ENCODE results near the gene ZBP1. TPM values are rescaled to one million over a fixed set of nuclear protein-coding genes. Genes with fewer than 3 reads are reported as not detected.

The ZBP1 gene
- total RNA-seq, 4 donors from 2014 or later, result 0.28 to 0.84 (median 0.56) TPM; not detected in 1

DNA sequence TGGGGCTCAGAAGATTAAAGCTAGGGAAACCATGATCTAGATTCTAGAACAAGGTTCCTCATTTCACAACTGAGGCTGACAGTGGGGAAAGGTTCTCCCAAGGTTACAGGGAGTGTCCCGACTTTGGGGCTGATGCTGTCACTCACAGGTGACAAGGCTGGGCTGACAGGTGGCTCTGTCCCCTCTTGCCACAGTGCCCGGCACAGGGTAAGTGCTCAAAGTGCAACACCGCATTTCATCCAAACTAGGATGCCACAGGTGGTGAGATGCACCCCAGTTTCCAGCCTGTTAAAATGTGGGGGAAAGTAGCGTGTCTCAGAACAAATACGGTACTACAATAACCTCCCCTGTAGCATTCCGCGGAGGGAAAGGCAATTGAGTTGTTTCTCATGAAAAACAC is 7.8 kb downstream of the ZBP1 start:
- TF ChIP-seq, protein P1, sequence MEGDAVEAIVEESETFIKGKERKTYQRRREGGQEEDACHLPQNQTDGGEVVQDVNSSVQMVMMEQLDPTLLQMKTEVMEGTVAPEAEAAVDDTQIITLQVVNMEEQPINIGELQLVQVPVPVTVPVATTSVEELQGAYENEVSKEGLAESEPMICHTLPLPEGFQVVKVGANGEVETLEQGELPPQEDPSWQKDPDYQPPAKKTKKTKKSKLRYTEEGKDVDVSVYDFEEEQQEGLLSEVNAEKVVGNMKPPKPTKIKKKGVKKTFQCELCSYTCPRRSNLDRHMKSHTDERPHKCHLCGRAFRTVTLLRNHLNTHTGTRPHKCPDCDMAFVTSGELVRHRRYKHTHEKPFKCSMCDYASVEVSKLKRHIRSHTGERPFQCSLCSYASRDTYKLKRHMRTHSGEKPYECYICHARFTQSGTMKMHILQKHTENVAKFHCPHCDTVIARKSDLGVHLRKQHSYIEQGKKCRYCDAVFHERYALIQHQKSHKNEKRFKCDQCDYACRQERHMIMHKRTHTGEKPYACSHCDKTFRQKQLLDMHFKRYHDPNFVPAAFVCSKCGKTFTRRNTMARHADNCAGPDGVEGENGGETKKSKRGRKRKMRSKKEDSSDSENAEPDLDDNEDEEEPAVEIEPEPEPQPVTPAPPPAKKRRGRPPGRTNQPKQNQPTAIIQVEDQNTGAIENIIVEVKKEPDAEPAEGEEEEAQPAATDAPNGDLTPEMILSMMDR (IDR thresholded peaks at IDR 0.05), result no peak
- peak; percentile 20 for DNase-seq (ENCODE audit: low spot score)
- no peak for ATAC-seq (ENCODE audit: low FRiP score)

DNA sequence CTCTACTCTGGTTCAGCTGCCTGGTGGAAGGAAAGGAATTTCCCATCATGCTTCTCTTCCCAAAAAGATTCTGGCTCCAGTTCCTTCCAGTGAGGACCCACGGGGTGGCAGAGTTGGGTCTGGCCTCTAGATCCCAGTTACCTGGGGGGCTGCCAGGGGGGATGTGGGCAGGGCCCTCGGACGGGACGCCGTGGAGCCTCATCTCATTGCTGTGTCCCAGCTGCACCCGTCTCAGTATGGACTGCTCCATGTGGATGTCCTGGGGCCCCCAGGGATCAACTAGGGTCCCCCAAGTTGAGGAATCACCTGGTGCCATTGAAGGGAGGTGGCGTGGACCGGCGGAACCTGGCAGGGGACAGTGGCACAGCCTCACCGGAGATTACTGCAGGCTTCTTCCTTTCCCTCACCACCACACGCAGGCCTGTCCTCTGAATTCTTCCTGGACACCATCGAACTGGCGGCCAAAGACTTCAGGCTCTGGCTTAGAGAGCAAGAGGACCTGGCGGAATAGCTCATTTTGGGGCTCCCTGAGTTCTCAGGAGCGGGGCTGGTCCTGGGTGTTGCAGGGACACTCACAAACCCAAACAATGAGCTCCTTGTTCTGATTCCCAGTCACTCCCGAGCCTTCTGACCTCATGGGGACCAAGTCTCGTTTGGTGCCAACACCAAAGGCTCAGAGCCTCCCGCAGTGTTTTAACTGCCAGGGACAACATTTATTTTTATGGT is 8.5 kb downstream of the ZBP1 start:
- ATAC-seq (ENCODE audit: low FRiP score) (no peak), DNase-seq (ENCODE audit: low spot score) (peak; percentile 13)
- TF ChIP-seq, protein P1 (IDR thresholded peaks at IDR 0.05), result no peak

DNA sequence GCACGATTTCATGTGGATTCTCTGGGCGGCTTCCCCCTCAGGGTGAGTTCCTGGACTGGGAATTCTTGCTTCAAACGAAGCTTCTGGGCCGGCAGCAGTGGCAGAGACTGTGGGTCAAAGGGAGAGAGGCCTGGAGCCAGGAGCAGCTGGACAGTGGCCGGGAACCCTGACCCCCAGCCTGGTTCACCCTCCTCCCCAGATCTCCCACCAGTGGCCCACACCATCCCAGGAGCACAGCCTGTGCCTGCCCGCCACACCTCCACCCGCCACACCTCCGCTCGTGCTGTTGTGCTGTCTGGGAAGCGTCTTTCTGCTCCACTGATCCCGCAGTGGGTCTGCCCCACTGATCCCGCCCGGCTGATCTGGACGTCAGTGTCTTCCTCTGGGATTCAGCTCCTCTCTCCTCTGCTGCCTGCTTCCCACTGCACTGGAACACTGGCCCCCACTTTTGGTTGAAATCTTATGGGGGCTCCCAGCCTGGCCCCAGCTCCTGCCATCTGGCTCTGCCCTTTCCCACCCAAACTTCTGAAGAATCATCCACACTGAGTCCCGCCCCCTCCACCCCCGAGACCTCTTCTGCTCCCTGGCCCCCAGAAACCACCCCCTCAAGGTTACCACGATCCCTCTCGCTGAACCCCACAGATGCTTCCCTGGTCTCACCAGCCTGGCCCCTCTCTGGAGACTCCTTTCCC is 9.8 kb downstream of the ZBP1 start:
- TF ChIP-seq, protein P1 (IDR thresholded peaks at IDR 0.05), result no peak
- DNase-seq (ENCODE audit: low spot score) (no peak), ATAC-seq (ENCODE audit: low FRiP score) (no peak)

DNA sequence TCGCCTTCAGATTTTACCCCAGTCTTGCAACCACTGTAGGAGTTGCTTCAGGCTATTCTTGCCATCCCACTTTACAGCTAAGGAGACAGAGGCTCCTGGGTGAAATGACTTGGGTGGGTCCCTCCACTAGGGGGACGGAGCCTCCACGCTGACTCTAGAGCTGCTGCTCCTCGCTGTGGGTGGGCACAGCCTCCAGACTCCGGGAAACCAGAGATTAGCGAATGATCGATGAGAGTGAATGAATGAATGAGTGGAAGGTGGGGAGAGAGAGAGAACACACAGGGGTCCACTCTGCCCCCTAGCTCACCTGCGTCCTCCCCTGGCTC is 10.4 kb downstream of the ZBP1 start:
- TF ChIP-seq, protein P1 (IDR thresholded peaks at IDR 0.05), result no peak
- no peak for DNase-seq (ENCODE audit: low spot score)
- ATAC-seq (ENCODE audit: low FRiP score), result no peak

DNA sequence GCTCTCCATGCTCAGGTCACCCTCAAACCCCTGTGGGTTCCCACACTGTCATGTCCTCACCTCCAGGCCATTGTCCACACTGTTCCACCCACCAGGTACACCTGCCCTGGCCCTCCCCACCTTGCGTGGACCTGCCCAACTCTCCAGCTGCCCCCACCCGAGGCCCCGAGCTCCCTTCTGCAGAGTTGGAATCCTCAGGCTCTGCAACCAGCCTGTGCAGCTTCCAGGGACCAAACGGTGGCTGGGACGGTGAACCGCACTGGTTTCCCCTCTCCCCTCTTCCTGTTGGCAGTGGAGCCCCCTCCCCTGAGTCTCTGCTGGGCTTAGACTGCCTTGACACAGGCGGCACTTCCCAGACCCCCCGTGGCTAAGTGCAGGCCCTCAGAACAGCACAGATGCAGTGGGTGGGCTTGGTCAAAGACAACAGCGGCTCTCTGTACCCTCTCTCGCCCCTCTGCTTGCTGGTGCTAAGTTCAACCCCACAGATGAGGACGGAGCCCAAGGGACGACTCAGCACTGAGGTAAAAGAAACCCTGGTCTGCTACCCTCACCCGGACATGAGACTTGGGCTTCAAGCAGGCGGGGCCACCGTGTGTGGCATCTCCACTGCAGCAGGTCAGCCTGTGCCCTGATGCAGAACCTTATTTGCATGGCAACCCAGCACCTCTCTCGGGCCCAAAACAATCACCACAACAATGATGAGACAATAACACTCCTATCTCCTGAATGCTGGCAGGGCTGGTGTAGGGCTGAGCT is 11.0 kb downstream of the ZBP1 start:
- TF ChIP-seq, protein P1 (IDR thresholded peaks at IDR 0.05), result no peak
- no peak for DNase-seq (ENCODE audit: low spot score)
- ATAC-seq (ENCODE audit: low FRiP score), result no peak

DNA sequence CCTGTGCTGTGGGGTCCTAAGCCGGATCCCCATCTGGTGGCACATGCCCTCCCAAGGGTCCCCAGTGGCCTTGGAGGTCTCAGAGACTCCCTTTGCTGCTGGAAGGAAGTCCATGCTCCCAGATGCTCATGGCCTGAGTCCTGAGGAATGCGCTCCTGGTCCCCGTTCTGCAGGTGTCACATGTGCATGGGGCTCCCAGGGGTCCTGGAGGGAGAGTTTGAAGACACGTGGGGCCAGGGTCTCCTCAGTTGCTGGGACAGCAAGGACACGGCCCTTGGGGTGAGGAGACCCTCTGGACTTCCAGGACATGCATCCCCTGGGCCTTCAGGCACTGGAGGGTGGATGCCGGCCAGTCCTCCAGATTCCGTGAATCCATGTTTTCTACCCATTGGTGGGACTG is 11.7 kb downstream of the ZBP1 start:
- DNase-seq (ENCODE audit: low spot score) (no peak), ATAC-seq (ENCODE audit: low FRiP score) (no peak)
- TF ChIP-seq, protein P1 (IDR thresholded peaks at IDR 0.05), result no peak
